ENCODE results near the gene HDLBP. TPM values are rescaled to one million over a fixed set of nuclear protein-coding genes. Genes with fewer than 3 reads are reported as not detected.
"Not testable (repeated sequence)": the region's sequence is repeated elsewhere in the genome, so short reads cannot be mapped to it uniquely, and the experiment has no call there.

Gene HDLBP
- total and polyA plus RNA-seq, 10 donors: 46.1 to 333 (median 244) TPM

- 93 to 97% (median 97%) methylated on average over 8 of the region's 8 CpGs for WGBS, 5 donors
Measured at GRCh38 chr2:241296767-241297166, 18.7 kb downstream of the HDLBP start.

GRCh38 chr2:241295326-241296095 lies 20.0 kb downstream of the HDLBP start:
- Histone ChIP-seq H3K27me3 (replicated peaks in 1 of 7) (no peaks in the 10 kb centered on the region), H3K4me3 (no peak overlapping the region), H3K9me3 (no peaks in the 10 kb centered on the region), H3K36me3 (peaks cover 0 to 19% (median 0%) of the 10 kb centered on the region in 6 donors), H3K4me1 (peaks cover 0 to 62% (median 8%) of the 10 kb centered on the region in 6 donors), H3K27ac (no peak overlapping the region)
- WGBS, 5 donors: 82 to 93% (median 90%) methylated on average over 7 of the region's 7 CpGs
- TF ChIP-seq CTCF (IDR thresholded peaks at IDR 0.05 in 8 of 11, conservative IDR thresholded peaks at IDR 0.05 in 3 of 11): no peak
- TF ChIP-seq POLR2A (IDR thresholded peaks at IDR 0.05): no peak
- TF ChIP-seq POLR2AphosphoS5 (IDR thresholded peaks at IDR 0.05): no peak
- no peak for DNase-seq
- intact Hi-C loops (cut with DNase I; ENCODE audit: low total_unique reads): no loop called here

More at GRCh38 chr2:241296767-241297166, 18.7 kb downstream of the HDLBP start:
- intact Hi-C loops (cut with DNase I; ENCODE audit: low total_unique reads): no loop called here
- no peaks in the 10 kb centered on the region for H3K27me3 ChIP-seq (replicated peaks in 1 of 7)
- H3K4me3 ChIP-seq: no peak overlapping the region
- no peaks in the 10 kb centered on the region for H3K9me3 ChIP-seq
- H3K36me3 ChIP-seq: peaks cover 0 to 15% (median 0%) of the 10 kb centered on the region in 6 donors
- TF ChIP-seq POLR2AphosphoS5 (IDR thresholded peaks at IDR 0.05) (no peak), POLR2A (IDR thresholded peaks at IDR 0.05) (no peak), CTCF (IDR thresholded peaks at IDR 0.05 in 8 of 11, conservative IDR thresholded peaks at IDR 0.05 in 3 of 11) (no peak)
- no peak overlapping the region for H3K27ac ChIP-seq
- DNase-seq: no peak
- H3K4me1 ChIP-seq: peaks cover 0 to 54% (median 8%) of the 10 kb centered on the region in 6 donors

GRCh38 chr2:241293378-241293797 lies 22.1 kb downstream of the HDLBP start:
- Histone ChIP-seq H3K36me3 (peaks cover 0 to 27% (median 4%) of the 10 kb centered on the region in 6 donors), H3K4me1 (peaks cover 0 to 62% (median 9%) of the 10 kb centered on the region in 6 donors)
- H3K9me3 ChIP-seq; H3K27me3 ChIP-seq (replicated peaks in 1 of 7); DNase-seq; intact Hi-C loops (cut with DNase I; ENCODE audit: low total_unique reads); H3K27ac ChIP-seq; H3K4me3 ChIP-seq: not testable (repeated sequence)
- WGBS, 5 donors: 82 to 94% (median 92%) methylated on average over 7 of the region's 7 CpGs

- no peak for DNase-seq
- Histone ChIP-seq H3K27ac (no peak overlapping the region), H3K27me3 (replicated peaks in 1 of 7) (no peaks in the 10 kb centered on the region), H3K36me3 (peaks cover 0 to 22% (median under 1%) of the 10 kb centered on the region in 6 donors), H3K4me3 (no peak overlapping the region), H3K9me3 (no peaks in the 10 kb centered on the region), H3K4me1 (peaks cover 0 to 55% (median 8%) of the 10 kb centered on the region in 6 donors)
- TF ChIP-seq POLR2A (IDR thresholded peaks at IDR 0.05): no peak
- no peak for TF ChIP-seq POLR2AphosphoS5 (IDR thresholded peaks at IDR 0.05)
- TF ChIP-seq CTCF (IDR thresholded peaks at IDR 0.05 in 8 of 11, conservative IDR thresholded peaks at IDR 0.05 in 3 of 11): no peak
- intact Hi-C loops (cut with DNase I; ENCODE audit: low total_unique reads): no loop called here
- WGBS, 5 donors: 82 to 88% (median 83%) methylated on average over 6 of the region's 6 CpGs
Measured at GRCh38 chr2:241291977-241292376, 23.5 kb downstream of the HDLBP start.

All from spleen (tissue), 11 donors.